Measurements from ENCODE around the gene SUGP1.
"Not testable (repeated sequence)": the region's sequence is repeated elsewhere in the genome, so short reads cannot be mapped to it uniquely, and the experiment has no call there.

The SUGP1 gene

GRCh38 chr19:19260417-19261214, 59.7 kb downstream of the SUGP1 start:
- no peak for TF ChIP-seq CTCF (conservative IDR thresholded peaks at IDR 0.05; ENCODE audit: low read depth, low read length)
- no peak for DNase-seq (ENCODE audit: low read depth)
- H3K4me3 ChIP-seq (ENCODE audit: low read depth, low read length) = no peak overlapping the region

- TF ChIP-seq CTCF (conservative IDR thresholded peaks at IDR 0.05; ENCODE audit: low read depth, low read length) = no peak
- no peak overlapping the region for H3K4me3 ChIP-seq (ENCODE audit: low read depth, low read length)
- peak; percentile 50 for DNase-seq (ENCODE audit: low read depth)
Observed at GRCh38 chr19:19259741-19260140, 60.6 kb downstream of the SUGP1 start.

GRCh38 chr19:19258589-19259338, 61.5 kb downstream of the SUGP1 start:
- no peak overlapping the region for H3K4me3 ChIP-seq (ENCODE audit: low read depth, low read length)
- no peak for DNase-seq (ENCODE audit: low read depth)
- no peak for TF ChIP-seq CTCF (conservative IDR thresholded peaks at IDR 0.05; ENCODE audit: low read depth, low read length)

GRCh38 chr19:19257836-19258588, 62.3 kb downstream of the SUGP1 start:
- DNase-seq (ENCODE audit: low read depth) = no peak
- no peak for TF ChIP-seq CTCF (conservative IDR thresholded peaks at IDR 0.05; ENCODE audit: low read depth, low read length)

DNA sequence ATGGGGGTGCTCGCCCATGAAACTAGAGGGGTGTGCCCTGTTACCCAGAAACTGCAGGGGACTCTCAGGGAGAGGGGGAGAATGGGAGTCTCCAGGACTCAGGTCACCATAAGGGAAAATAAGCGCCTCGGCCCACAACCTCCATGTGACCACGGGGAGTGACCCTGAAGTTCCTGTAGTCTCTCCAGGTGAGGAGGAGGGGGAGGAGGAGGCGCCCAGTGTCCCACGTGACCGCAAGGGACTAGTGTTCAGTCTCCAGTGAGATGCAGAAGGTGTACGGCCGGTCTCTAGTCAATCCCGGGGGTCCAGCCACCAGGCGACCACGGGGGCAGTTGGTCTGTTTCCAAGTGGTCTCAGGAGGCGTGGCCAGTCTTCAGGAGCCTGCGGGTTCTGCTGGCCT, 63.2 kb downstream of the SUGP1 start:
- no peak for DNase-seq (ENCODE audit: low read depth)
- no peak for TF ChIP-seq CTCF (conservative IDR thresholded peaks at IDR 0.05; ENCODE audit: low read depth, low read length)
- no peak overlapping the region for H3K4me3 ChIP-seq (ENCODE audit: low read depth, low read length)

More at GRCh38 chr19:19257836-19258588, 62.3 kb downstream of the SUGP1 start:
- H3K4me3 ChIP-seq (ENCODE audit: low read depth, low read length) = no peak overlapping the region

DNA sequence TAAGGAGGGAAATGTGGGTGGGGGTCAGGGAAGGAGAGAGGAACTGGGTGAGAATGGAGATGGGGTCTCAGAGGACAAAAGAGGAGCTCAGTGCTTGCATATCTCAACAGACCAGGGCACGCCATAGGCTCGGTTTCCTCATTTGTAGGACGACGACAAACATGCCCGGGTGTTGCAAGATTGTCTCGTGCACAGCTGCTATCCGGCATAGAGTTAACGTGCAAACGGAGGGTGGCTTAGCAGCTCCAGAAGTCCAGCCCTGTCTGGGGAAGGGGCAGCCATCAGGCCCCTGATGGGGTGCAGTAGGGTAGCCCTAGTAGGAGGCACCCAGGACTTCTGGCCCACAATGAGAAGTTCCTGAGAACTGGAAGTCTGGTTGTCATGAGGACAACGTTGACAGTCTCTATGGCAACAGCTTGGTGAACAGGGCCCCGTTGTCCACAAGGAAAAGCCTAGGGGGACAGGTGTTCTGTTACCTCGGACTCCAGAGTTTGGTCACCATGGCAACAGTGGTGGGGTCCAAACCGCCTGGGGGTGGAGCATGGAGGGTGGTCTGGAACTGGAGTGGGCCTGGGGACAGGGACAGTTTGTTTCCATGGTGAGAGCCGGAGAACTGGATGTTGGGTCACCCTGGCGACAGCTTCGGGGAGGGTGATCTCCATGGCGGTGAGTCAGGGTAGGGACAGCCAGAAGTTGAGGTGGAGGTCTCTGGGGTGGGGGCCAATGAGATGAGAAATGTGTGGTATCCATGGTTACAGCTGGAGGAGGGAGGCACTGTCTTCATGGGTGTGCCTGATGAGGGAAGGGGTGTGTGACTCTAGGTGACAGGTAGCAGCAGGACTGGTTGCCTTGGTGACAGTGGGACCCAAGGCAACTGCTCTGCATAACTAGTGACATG, 64.0 kb downstream of the SUGP1 start:
- no peak for TF ChIP-seq CTCF (conservative IDR thresholded peaks at IDR 0.05; ENCODE audit: low read depth, low read length)
- no peak for DNase-seq (ENCODE audit: low read depth)

GRCh38 chr19:19253409-19253808, 66.9 kb downstream of the SUGP1 start:
- not testable (repeated sequence) for H3K4me3 ChIP-seq (ENCODE audit: low read depth, low read length); DNase-seq (ENCODE audit: low read depth)

More for the DNA sequence above, 64.0 kb downstream of the SUGP1 start:
- no peak overlapping the region for H3K4me3 ChIP-seq (ENCODE audit: low read depth, low read length)

Data from choroid plexus epithelial cell (primary cell).